A673 (cell line): ENCODE data around the gene LRP2. TPM values are rescaled to one million over a fixed set of nuclear protein-coding genes. Genes with fewer than 3 reads are reported as not detected.

Experiments used
- BruUV-seq: library from RNA; stranded (reverse); fragments of 400-500 nt; replicated peaks from 2 replicates; lab custom pipeline; 2021; lab: Mats Ljungman, UMichigan
- CTCF ChIA-PET: fragments of 300-600 bp; sonication (Branson Sonifier 250); formaldehyde crosslinking; loops from one replicate; lab custom pipeline; 2022; ENCODE audit warnings: antibody characterized with exemption; lab: Charles Lee
- POLR2A ChIA-PET: fragments of 300-600 bp; sonication (Branson Sonifier 250); formaldehyde crosslinking; loops from one replicate; lab custom pipeline; 2022; ENCODE audit warnings: antibody characterized with exemption; ENCODE audit not compliant: low non-redundant PET; lab: Charles Lee
- DNase-seq: peaks from one replicate; pipeline ENCODE4 v3.0.0-alpha.2; 2015; ENCODE audit warnings: low spot score
- H3K27ac ChIP-seq: fragments of 200-600 bp; sonication (generic); 2 replicates; pipeline ENCODE4 v1.5.1; 2016; ENCODE audit warnings: mixed run types, low read depth, mild to moderate bottlenecking, mixed read lengths, antibody characterized with exemption, low read length; ENCODE audit not compliant: poor library complexity, severe bottlenecking
- H3K27me3 ChIP-seq: fragments of 200-600 bp; sonication (generic); replicated peaks from 2 replicates; pipeline ENCODE4 v1.6.1; 2017; ENCODE audit warnings: mixed run types, low read depth, mild to moderate bottlenecking, mixed read lengths, antibody characterized with exemption, low read length; ENCODE audit not compliant: insufficient read depth, poor library complexity
- H3K36me3 ChIP-seq: fragments of 200-600 bp; sonication (generic); 2 replicates; pipeline ENCODE4 v1.6.1; 2016; ENCODE audit warnings: mixed run types, mild to moderate bottlenecking, mixed read lengths, antibody characterized with exemption, low read length; ENCODE audit not compliant: insufficient read depth, poor library complexity, severe bottlenecking
- H3K4me1 ChIP-seq: fragments of 200-600 bp; sonication (generic); 2 replicates; pipeline ENCODE4 v1.6.1; 2017; ENCODE audit warnings: mixed run types, mild to moderate bottlenecking, mixed read lengths, antibody characterized with exemption, low read length; ENCODE audit not compliant: insufficient read depth, poor library complexity, severe bottlenecking
- H3K4me3 ChIP-seq: fragments of 200-600 bp; sonication (generic); 2 replicates; pipeline ENCODE4 v1.5.1; 2016; ENCODE audit warnings: low read depth, mixed run types, mild to moderate bottlenecking, mixed read lengths, low read length; ENCODE audit not compliant: poor library complexity, severe bottlenecking
- H3K9me3 ChIP-seq: fragments of 200-600 bp; sonication (generic); 2 replicates; pipeline ENCODE4 v1.6.1; 2016; ENCODE audit warnings: mixed run types, low read depth, mild to moderate bottlenecking, mixed read lengths, antibody characterized with exemption, low read length; ENCODE audit not compliant: poor library complexity, severe bottlenecking
- CTCF ChIP-seq: fragments of 300-800, 200-600 bp; sonication (generic); conservative IDR thresholded peaks from 2 replicates; pipeline ENCODE4 v1.5.1; 2017; ENCODE audit warnings: low read depth, mild to moderate bottlenecking, antibody characterized with exemption, low read length, moderate library complexity, mixed read lengths
- EZH2 ChIP-seq: fragments of 200-600 bp; sonication (generic); IDR thresholded peaks from 2 replicates; pipeline ENCODE4 v1.6.1; 2017; ENCODE audit warnings: borderline replicate concordance, low read depth, mild to moderate bottlenecking, mixed read lengths, antibody characterized with exemption, low read length; ENCODE audit not compliant: poor library complexity, severe bottlenecking
- intact Hi-C: fragments of 100-400 bp; cut with micrococcal nuclease; formaldehyde crosslinking; loops from one replicate; pipeline ENCODE4 v1.10.0; 2022; ENCODE audit not compliant: unreplicated experiment
- total RNA-seq: library from RNA; stranded (reverse); gene quantifications from 2 replicates; pipeline ENCODE4 v1.2.3, GENCODE V29; 2021

Gene LRP2
- total RNA-seq, 1 experiment from 2014 or later: 0.26 TPM

- no TSS peak for BruUV-seq
- POLR2A ChIA-PET: no interaction called here
Measured at GRCh38 chr2:169351725-169352124, 10.6 kb downstream of the LRP2 start.

GRCh38 chr2:169349535-169349934, 12.8 kb downstream of the LRP2 start:
- H3K27me3 ChIP-seq: peaks cover 31% of the 10 kb centered on the region
- BruUV-seq: no TSS peak
- POLR2A ChIA-PET: no interaction called here
- no peak overlapping the region for H3K27ac ChIP-seq
- no peaks in the 10 kb centered on the region for H3K9me3 ChIP-seq
- no peaks in the 10 kb centered on the region for H3K4me1 ChIP-seq
- intact Hi-C loops: no loop called here
- TF ChIP-seq CTCF: no peak
- no peak for TF ChIP-seq EZH2
- DNase-seq: no peak
- no peak overlapping the region for H3K4me3 ChIP-seq
- CTCF ChIA-PET: no interaction called here
- H3K36me3 ChIP-seq: no peaks in the 10 kb centered on the region

More at GRCh38 chr2:169351725-169352124, 10.6 kb downstream of the LRP2 start:
- Histone ChIP-seq H3K27ac (no peak overlapping the region), H3K27me3 (peaks cover 28% of the 10 kb centered on the region), H3K4me3 (no peak overlapping the region), H3K9me3 (no peaks in the 10 kb centered on the region), H3K36me3 (no peaks in the 10 kb centered on the region), H3K4me1 (no peaks in the 10 kb centered on the region)
- intact Hi-C loops: no loop called here
- TF ChIP-seq EZH2 (no peak), CTCF (no peak)
- no peak for DNase-seq
- CTCF ChIA-PET: no interaction called here

GRCh38 chr2:169348321-169349024, 13.9 kb downstream of the LRP2 start:
- POLR2A ChIA-PET: no interaction called here
- no peak overlapping the region for H3K27ac ChIP-seq
- H3K27me3 ChIP-seq: peaks cover 34% of the 10 kb centered on the region
- H3K36me3 ChIP-seq: no peaks in the 10 kb centered on the region
- no peak for DNase-seq
- TF ChIP-seq EZH2: no peak
- TF ChIP-seq CTCF: no peak
- no peaks in the 10 kb centered on the region for H3K9me3 ChIP-seq
- CTCF ChIA-PET: no interaction called here
- BruUV-seq: no TSS peak
- no peaks in the 10 kb centered on the region for H3K4me1 ChIP-seq
- intact Hi-C loops: no loop called here
- H3K4me3 ChIP-seq: no peak overlapping the region
